Natural killer cell treated with Interleukin-12 subunit alpha and Interleukin-12 subunit beta and Interleukin-15 and Interleukin-18, amount 100 ng/mL, for 72 hours (primary cell): Measurements from ENCODE around the gene PI4KA. TPM values are rescaled to one million over a fixed set of nuclear protein-coding genes. Genes with fewer than 3 reads are reported as not detected.

Experiments used
- ATAC-seq, 2 donors: fragments of 150-1000 bp; cut with Tn5 transposase in 1 of 2; sonication (Bioruptor Pico), chemical (Tn5 transposase) in 1 of 2; 2 replicates each; pipeline ENCODE4 v1.10.0; 2021
- DNase-seq: peaks from one replicate; pipeline ENCODE4 v3.0.0; 2022; ENCODE audit warnings: low spot score
- H3K27ac Mint-ChIP-seq, 2 donors: 1 replicate in 1 of 2; 2 replicates in 1 of 2; pipeline ENCODE4 v1.8.0; 2022; ENCODE audit warnings: mixed read lengths in 2 of 2, mild to moderate bottlenecking in 1 of 2, moderate library complexity in 1 of 2
- H3K27me3 Mint-ChIP-seq, 2 donors: 1 replicate in 1 of 2; 2 replicates in 1 of 2; pipeline ENCODE4 v1.8.0; 2022; ENCODE audit warnings: mixed read lengths in 2 of 2
- H3K36me3 Mint-ChIP-seq: one replicate; pipeline ENCODE4 v1.8.0; 2022; ENCODE audit warnings: mixed read lengths
- H3K4me1 Mint-ChIP-seq, 2 donors: 1 replicate in 1 of 2; 2 replicates in 1 of 2; pipeline ENCODE4 v1.8.0; 2022; ENCODE audit warnings: low read depth in 2 of 2, mixed read lengths in 2 of 2, mild to moderate bottlenecking in 1 of 2
- H3K4me3 Mint-ChIP-seq: one replicate; pipeline ENCODE4 v1.8.0; 2022; ENCODE audit warnings: mixed read lengths
- H3K9me3 Mint-ChIP-seq: 2 replicates; pipeline ENCODE4 v1.8.0; 2022; ENCODE audit warnings: mixed read lengths
- total RNA-seq, 2 donors: library from RNA; stranded (reverse); gene quantifications; one replicate each; pipeline ENCODE4 v1.2.3, GENCODE V29; 2022

PI4KA gene
- total RNA-seq, 2 donors from 2014 or later: 88.5 to 146 TPM

DNA sequence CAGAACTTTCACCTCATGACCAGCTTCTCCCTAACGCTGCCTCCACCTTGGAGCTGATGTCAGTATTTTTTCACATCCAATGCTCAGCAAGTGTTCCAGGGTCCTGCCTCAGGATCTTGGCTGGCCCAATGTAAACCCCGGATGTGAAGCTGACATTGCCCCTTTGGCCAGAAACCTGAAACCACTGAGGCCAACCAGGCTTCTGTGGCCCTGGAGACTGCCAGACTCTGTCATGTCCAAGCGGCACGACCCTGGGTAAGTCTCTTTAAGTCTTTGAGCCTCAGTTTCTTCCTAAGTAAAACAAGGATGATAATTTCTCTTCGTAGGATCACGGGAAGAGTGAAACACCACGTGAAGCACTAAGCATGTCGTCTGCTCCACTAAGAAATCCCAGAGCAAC, 61.9 kb downstream of the PI4KA start:
- H3K4me1 Mint-ChIP-seq: no peaks in the 10 kb centered on the region
- H3K9me3 Mint-ChIP-seq: no peaks in the 10 kb centered on the region
- H3K27ac Mint-ChIP-seq: peak overlapping the region in 1 of 2 donors; percentile 2
- H3K4me3 Mint-ChIP-seq: no peak overlapping the region
- DNase-seq (no peak), ATAC-seq (no peak)
- H3K27me3 Mint-ChIP-seq: no peaks in the 10 kb centered on the region
- peaks cover 29% of the 10 kb centered on the region for H3K36me3 Mint-ChIP-seq

DNA sequence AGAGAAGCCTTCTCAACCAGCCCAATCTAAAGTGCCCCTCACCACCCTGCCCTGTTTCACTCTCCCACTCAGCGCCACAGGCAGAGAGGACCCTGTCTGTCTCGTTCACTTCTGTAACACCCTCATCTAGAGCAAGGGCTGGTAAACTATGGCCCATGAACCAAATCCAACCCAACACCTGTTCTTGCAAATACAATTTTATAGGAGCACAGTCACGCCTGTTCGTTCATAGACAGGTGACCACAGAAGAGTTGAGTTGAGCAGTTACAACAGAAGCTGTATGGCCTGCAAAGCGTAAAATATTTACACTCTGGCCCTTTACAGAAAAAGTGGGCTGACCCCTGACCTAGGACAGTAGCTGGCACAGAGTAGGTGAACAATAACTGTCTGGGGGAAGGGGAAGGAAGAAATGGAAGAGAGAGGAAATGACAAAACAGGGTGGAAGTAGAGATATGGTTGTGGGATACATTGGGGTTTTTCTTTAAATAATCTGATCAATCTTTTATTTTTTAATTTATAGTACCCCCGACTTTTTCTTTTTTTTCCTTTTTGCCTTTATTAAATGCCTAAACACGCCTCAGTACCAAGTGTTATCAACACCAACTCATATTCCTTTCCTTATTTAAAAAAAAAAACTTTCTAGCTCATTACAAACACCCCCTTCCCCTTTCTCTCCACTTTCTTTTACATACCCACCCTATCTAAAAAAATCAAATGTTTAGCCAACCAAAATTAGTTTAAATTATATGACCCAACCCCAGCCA, 63.8 kb downstream of the PI4KA start:
- peak overlapping the region in 1 of 2 donors; percentile 13 for H3K27ac Mint-ChIP-seq
- H3K27me3 Mint-ChIP-seq: no peaks in the 10 kb centered on the region
- H3K36me3 Mint-ChIP-seq: peaks cover 33% of the 10 kb centered on the region
- no peak overlapping the region for H3K4me3 Mint-ChIP-seq
- no peaks in the 10 kb centered on the region for H3K4me1 Mint-ChIP-seq
- no peak for ATAC-seq
- H3K9me3 Mint-ChIP-seq: no peaks in the 10 kb centered on the region
- DNase-seq: no peak

DNA sequence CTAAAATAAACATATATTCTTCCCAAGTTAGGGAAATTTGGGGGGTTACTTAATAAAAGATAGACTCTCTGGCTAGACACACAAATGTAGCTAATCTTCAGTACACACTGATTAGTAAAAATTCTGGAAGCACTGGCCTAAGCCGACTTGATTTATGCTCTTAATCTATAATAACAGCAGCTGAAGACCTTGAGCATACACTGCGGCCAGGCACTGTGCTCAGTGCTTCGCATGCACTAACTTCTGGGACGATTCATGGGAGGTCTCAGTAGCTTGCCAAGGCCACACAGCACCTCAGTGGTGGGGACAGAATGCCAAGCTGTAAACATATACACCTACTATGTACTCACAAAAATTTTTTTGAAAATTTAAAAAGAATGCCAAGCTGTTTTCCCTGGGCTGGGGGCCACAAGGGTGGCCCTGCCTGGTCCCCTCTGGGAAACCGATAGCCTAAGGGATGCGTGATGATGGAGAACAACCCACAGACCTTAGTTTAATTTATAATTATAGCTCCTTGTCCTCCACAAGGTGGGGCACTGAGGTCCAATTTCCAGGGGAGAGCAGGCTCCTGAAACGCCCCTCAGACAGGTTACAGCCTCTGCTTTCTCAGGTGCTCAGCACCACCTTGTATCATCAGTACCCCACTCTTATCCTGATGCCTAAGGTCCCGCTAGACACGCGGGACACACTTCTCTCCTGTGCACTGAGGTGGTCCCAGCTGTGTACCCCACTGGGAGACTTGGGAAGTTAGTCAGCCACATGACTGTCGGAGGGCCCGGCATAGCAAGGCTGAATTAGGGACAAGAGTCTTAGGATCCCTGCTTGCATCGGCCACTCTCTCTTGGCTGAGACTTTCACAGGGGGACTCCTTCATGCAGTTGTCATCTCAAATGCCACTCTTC, 64.6 kb downstream of the PI4KA start:
- no peak for ATAC-seq
- Mint-ChIP-seq H3K9me3 (no peaks in the 10 kb centered on the region), H3K27ac (peak overlapping the region in 1 of 2 donors; percentile 41), H3K4me3 (no peak overlapping the region), H3K27me3 (no peaks in the 10 kb centered on the region), H3K36me3 (peaks cover 29% of the 10 kb centered on the region), H3K4me1 (no peaks in the 10 kb centered on the region)
- no peak for DNase-seq

DNA sequence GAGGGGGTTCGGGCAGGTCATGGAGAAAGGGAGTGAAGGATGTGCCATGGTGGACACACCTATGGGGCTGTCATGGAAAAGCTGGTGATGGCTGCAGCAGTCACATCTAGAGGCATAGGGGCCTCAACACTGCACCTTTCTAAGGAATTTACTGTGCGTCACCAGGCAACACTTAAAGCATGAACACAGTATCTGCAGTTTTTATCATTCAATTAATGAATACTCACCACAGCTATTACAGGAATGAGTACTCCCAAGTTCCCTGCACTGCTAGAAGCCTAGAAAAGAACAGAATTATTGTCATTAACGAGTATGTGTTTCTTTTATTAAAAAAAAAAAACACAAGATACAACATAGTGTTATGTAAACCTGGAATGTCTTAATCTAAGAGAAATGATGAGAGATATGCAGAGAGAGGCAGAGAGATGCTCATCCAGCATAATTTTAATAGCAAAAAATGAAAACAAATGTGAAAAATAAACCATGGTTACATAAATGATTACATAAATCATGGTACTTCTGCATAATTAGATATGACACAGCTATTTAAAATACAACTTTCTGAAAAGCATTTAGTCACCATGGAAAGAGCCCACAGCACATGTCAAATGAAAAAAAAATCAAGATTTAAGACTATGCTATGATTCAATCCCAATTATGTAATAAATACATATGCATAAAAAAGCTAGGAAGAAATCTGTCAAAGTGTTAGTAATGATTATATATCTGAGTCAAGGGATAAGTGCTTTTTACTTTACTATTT, 65.5 kb downstream of the PI4KA start:
- peak overlapping the region in 1 of 2 donors; percentile 41 for H3K27ac Mint-ChIP-seq
- ATAC-seq (no peak), DNase-seq (no peak)
- H3K9me3 Mint-ChIP-seq: no peaks in the 10 kb centered on the region
- H3K4me1 Mint-ChIP-seq: no peaks in the 10 kb centered on the region
- H3K27me3 Mint-ChIP-seq: no peaks in the 10 kb centered on the region
- H3K36me3 Mint-ChIP-seq: peaks cover 27% of the 10 kb centered on the region
- no peak overlapping the region for H3K4me3 Mint-ChIP-seq

DNA sequence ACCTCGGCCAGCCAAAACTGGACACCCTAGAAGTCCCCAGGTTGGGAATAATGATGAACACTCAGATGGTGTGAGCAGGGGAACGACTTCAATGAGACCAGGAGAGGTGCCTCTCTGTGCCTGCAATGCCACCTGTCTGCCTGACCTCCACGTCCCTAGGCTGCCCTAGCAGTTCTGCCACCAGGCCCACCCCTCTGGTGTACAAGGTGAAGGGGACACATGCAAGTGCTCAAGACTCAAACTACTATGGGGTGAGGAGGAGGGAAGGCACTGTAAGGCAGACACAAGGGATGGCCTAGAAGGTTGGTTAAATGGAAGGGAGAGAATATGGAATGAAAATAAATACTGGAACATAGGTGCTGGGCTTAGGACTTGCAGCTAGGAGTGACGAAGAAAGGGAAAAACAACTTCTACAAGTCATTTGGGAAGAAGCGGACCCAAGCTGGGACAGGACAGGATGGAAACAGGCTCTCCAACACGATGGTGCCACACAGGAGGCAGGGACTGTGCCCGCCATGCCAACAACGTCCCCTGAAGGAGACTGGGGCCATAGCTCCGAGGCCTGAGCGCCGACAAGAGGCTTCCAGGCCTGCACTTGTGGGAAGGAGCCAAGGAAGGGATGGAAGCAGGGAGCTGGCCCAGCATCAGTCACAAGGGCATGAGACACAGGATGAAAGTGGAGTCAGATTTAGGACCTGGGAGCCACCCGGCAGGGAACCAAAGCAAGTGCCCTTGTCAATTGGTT, 66.2 kb downstream of the PI4KA start:
- no peaks in the 10 kb centered on the region for H3K9me3 Mint-ChIP-seq
- H3K27me3 Mint-ChIP-seq: no peaks in the 10 kb centered on the region
- ATAC-seq: no peak
- no peak overlapping the region for H3K4me3 Mint-ChIP-seq
- peaks cover 24% of the 10 kb centered on the region for H3K36me3 Mint-ChIP-seq
- H3K27ac Mint-ChIP-seq: no peak overlapping the region
- no peaks in the 10 kb centered on the region for H3K4me1 Mint-ChIP-seq
- DNase-seq: no peak

DNA sequence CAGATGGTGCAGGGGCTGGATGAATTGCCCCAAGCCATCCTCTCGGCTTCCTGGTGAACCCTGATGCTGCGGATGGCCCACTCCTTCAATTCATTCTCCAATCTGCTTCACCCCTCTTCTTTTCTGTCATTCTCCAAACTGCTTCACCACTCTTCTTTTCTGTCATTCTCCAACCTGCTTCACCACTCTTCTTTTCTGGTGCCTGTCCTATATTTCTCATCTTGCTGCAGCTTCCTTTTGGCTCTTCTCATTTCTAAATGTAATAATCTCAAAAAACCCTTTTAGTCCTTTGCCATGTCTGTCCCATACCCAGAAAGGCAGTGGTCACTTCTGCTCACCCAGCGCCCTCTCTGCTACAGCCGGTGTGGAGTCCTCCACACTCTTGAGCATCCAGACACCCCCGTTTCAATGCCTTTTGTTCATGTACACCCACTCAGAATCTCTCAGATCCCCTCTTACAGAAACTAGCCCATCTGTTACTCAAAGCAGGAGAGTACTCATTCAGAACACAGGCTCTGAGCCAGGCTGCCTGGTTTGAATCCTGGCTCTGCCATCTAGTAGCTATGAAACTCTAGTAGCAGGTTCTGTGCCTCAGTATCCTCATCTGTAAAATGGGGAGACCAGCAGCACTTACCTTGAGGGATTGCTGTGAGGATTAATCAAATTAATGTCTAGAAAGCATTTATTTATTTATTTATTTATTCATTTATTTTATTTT, 69.8 kb downstream of the PI4KA start:
- Mint-ChIP-seq H3K27me3 (no peaks in the 10 kb centered on the region), H3K27ac (no peak overlapping the region), H3K4me1 (peaks cover 0 to 3% of the 10 kb centered on the region in 2 donors), H3K4me3 (no peak overlapping the region), H3K9me3 (no peaks in the 10 kb centered on the region), H3K36me3 (peaks cover 20% of the 10 kb centered on the region)
- DNase-seq (no peak), ATAC-seq (no peak)

DNA sequence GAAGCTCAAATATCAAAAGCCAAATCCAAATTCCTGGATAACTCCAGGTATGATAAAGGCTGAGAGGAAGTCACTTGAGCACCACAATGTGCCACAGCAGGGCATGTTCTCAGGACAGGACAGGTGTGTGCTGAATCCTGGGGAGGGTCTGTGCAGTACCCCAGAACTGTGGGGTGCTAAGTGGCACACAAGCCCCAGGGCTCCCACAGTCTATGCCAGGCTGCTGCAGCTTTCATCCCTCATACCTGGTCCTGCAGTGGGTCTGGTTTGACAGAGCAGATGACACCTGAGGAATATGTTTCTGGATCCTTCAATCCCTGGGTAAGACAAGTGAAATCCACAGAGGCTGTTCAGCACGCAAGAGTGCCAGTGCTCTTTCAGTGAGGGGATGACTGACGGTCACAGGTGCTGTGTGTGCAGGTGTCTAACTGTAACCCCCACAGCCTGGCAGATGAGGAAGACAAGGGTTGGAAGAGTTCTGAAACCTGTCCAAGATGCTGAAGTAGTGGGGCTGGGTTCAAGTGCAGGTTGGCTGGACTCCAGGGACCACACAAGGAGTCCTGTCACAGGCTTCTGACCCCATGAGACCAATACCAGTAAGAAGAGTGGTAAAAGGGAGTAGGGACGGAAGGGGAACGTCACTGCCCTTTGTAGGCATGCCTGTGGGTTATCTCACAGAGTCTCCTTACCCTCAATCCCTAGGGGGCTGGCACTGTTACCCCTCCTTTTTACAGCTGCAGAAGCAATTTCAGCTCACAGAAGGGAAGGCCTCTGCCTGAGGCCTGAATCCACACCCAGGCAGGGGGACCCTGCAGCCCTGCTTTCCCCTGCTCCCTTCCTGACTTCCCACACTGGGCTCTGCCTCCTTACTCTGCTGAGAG, 70.6 kb downstream of the PI4KA start:
- Mint-ChIP-seq H3K27ac (no peak overlapping the region), H3K4me1 (peaks cover 0 to 3% of the 10 kb centered on the region in 2 donors), H3K4me3 (no peak overlapping the region), H3K27me3 (no peaks in the 10 kb centered on the region), H3K36me3 (peaks cover 20% of the 10 kb centered on the region), H3K9me3 (no peaks in the 10 kb centered on the region)
- DNase-seq: no peak
- ATAC-seq: no peak

DNA sequence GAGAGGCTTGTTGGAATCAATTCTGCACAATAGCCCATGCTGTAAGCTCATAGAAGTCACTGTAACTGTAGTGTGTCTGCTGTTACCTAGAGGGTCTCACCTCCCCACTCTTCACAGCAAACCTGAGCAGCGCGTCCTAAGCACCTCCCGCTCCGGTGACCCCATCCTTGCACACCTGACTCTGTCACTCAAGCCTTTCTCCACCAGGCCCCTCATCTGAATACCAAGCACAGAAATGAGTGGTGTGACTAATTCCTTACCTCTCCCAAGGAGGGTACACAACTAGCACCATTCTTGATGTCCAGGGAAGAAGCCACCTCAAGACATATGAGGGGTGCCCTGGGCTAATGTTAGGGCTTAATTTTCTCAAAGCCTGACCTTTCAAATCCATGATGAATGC, 71.4 kb downstream of the PI4KA start:
- Mint-ChIP-seq H3K9me3 (no peaks in the 10 kb centered on the region), H3K36me3 (peaks cover 16% of the 10 kb centered on the region), H3K4me1 (peaks cover 3 to 4% of the 10 kb centered on the region in 2 donors), H3K27me3 (no peaks in the 10 kb centered on the region), H3K4me3 (no peak overlapping the region), H3K27ac (no peak overlapping the region)
- DNase-seq (no peak), ATAC-seq (no peak)

DNA sequence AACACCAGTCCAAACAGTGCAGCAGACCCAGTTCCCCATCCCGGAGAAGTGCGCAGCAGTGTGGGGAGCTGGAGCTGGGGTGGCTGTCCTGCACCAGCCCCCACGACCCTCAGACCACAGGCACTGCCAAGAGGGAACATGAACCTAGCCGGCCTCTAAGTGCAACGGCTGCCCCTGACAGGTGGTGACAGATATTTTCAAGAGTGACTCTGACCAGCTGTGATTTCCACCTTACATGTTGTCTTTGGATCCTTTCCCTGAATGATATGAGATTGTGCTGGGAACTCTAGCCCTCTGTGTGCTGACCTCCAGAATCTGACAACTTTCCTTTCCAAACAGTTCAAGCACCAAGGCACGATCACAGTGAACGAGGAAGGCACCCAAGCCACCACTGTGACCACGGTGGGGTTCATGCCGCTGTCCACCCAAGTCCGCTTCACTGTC, 72.1 kb downstream of the PI4KA start:
- ATAC-seq (no peak), DNase-seq (no peak)
- peaks cover 5 to 11% of the 10 kb centered on the region in 2 donors for H3K4me1 Mint-ChIP-seq
- peaks cover 14% of the 10 kb centered on the region for H3K36me3 Mint-ChIP-seq
- H3K27ac Mint-ChIP-seq: no peak overlapping the region
- no peaks in the 10 kb centered on the region for H3K9me3 Mint-ChIP-seq
- no peak overlapping the region for H3K4me3 Mint-ChIP-seq
- H3K27me3 Mint-ChIP-seq: no peaks in the 10 kb centered on the region

DNA sequence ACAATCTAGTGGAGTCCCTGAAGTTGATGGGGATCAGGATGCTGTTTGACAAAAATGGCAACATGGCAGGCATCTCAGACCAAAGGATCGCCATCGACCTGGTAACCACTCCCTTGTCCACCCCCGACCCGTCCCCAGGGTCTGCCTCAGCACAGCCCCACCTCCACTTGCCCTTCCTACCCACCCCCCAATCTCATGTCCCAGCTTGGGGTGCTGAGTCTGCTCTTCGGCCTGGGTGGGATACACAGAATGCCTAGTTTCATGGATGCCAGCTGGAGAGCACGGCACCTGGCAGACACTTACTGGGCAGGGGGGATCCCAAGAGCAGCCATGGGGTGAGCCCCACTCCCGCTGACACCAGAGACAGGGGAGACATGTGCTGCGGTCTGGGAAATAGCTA, 72.6 kb downstream of the PI4KA start:
- no peaks in the 10 kb centered on the region for H3K9me3 Mint-ChIP-seq
- H3K27ac Mint-ChIP-seq: no peak overlapping the region
- H3K4me1 Mint-ChIP-seq: peaks cover 7 to 15% of the 10 kb centered on the region in 2 donors
- no peaks in the 10 kb centered on the region for H3K27me3 Mint-ChIP-seq
- no peak overlapping the region for H3K4me3 Mint-ChIP-seq
- DNase-seq: no peak
- H3K36me3 Mint-ChIP-seq: peaks cover 12% of the 10 kb centered on the region
- ATAC-seq: no peak

DNA sequence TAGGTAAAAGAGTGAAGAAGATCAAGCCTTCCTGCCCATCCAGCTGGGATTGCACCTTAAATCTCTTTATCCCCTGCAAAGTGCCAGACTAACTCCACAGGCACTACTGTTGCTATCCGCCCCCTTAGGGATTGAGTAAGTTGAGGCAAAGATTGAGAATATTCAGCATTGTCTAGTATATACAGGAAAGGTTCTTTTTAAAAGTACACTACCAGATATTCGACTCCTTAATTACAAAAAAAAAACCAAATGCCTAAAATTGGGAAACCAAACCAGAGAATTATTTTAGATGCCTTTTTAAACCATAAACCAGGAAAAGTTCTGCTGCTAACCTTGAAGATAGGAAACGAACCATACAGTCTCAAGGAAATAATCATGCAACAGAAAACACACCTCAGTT, 73.2 kb downstream of the PI4KA start:
- DNase-seq: no peak
- no peak overlapping the region for H3K4me3 Mint-ChIP-seq
- no peak overlapping the region for H3K27ac Mint-ChIP-seq
- H3K4me1 Mint-ChIP-seq: peaks cover 7 to 15% of the 10 kb centered on the region in 2 donors
- ATAC-seq: no peak
- no peaks in the 10 kb centered on the region for H3K27me3 Mint-ChIP-seq
- no peaks in the 10 kb centered on the region for H3K9me3 Mint-ChIP-seq
- H3K36me3 Mint-ChIP-seq: peaks cover 6% of the 10 kb centered on the region
